RCC 7860 (cell line): ENCODE data around the gene SACM1L.
"Not testable (repeated sequence)": the region's sequence is repeated elsewhere in the genome, so short reads cannot be mapped to it uniquely, and the experiment has no call there.

Experiments used
- DNase-seq: peaks from one replicate; pipeline ENCODE4 v3.0.0-alpha.2; 2015; ENCODE audit warnings: low spot score
- FAIRE-seq: peaks from 2 replicates; lab custom pipeline; 2012; peaks lifted over from hg19 to GRCh38; lab: Jason Lieb, UNC

Gene SACM1L

DNA sequence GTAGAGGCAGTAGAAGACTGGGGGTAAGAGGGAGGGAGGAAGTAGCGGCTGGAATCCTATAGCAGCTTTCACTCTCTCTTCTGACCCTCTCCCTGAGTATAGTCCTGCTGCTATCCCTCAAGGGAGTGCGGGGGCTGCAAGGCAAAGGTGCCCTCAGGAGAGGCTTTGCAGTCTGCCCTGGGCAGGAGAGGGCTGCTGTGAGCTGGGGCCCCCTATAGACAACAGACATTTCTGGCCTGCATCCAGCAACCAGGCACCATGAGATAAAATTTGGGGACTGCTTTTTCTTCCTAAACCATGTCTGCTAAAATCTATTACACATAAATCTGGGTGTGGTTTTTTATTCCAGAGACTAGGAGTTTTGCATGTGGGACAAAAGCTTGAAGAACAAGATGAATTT, 48.0 kb downstream of the SACM1L start:
- no peak for DNase-seq
- no peak for FAIRE-seq

GRCh38 chr3:45739991-45740390, 50.8 kb downstream of the SACM1L start:
- DNase-seq: no peak
- no peak for FAIRE-seq

GRCh38 chr3:45741247-45741646, 52.1 kb downstream of the SACM1L start:
- FAIRE-seq (no peak), DNase-seq (no peak)

GRCh38 chr3:45741742-45742460, 52.7 kb downstream of the SACM1L start:
- FAIRE-seq (no peak), DNase-seq (no peak)

DNA sequence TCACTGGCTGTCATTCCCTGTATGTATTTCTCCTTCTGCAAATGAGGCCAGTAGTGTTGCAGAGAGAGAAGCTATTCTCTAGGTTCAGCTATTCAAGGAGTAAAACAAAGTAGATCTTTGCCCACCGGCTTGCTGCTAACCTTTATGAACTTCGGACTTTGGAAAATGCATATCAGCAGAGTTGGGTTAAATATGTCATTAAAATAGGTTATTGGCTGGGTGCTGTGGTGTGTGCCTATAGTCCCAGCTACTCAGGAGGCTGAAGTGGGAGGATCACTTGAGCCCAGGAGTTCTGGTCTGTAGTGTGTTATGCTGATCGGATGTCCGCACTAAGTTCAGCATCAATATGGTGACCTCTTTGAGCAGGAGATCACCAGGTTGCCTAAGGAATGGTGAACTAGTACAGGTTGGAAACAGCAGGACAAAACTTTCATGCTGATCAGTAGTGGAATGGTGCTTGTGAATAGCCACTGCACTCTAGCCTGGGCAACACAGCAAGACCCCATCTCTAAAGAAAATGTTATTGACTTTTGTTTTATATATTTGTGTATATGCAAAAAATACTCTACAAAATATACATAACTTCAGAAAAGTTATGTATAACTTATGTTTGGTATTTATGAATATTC, 53.4 kb downstream of the SACM1L start:
- DNase-seq (no peak), FAIRE-seq (no peak)

- no peak for DNase-seq
Observed at GRCh38 chr3:45746165-45746776, 57.1 kb downstream of the SACM1L start.

DNA sequence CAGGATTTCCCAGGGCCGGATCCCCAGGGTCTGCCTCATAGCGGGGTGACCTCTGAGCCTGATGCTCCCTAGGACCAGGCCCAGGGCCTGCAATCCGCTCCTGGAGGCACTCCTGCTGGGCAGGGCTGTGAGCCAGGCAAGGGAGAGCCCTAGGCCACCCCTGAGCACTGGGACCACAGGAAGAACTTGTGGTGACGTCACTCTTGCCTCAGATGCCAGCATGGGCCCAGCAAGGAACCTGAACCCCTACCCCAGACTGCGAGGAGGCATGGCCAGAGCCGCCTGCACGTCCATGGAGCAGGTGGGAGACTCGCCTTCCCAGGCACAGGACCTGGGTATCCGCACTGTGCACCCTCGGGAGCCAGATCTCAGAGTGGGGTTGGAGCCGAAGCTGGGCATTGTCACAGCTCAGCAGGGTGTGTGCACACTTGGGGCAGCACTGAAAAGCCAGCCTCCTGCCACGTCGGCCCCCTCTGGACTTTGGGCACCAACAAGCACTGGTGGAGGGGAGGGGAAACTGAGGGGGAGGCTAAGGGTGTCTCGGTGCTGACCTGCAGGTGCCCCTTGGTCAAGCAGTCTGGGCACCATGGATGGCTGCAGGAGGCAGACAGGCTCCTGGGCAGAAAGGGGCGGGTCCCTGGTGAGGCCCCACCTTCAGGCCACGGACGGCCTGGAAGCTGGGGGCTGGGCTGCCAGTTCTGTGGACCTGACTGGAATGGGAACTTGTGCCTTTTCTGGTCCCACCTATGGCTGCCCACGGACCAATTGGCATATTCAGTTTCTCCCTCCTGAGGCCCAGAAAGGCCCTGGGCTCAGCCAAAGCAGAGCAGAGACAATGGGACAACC, 57.8 kb downstream of the SACM1L start:
- DNase-seq (no peak), FAIRE-seq (no peak)

More at GRCh38 chr3:45746165-45746776, 57.1 kb downstream of the SACM1L start:
- FAIRE-seq: no peak

DNA sequence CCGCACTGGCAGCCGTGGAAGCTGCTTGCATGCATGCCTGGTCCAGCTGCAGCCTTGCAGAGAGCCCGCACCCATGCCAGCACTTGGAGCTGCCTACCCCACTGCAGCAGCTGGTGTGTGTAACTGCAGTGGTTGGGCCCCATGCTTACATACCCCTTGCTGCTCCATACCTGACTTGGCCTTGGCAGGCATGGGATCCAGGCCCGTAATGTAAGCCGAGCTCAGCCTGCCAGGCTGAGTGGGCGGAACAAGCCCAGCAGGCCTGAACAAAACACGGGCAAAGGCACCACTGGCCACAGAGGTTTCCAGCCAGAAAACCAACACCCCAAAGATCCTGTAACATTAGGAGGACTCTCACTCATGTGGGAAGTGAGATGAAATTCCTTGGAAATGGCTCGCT, 58.9 kb downstream of the SACM1L start:
- DNase-seq (no peak), FAIRE-seq (no peak)

DNA sequence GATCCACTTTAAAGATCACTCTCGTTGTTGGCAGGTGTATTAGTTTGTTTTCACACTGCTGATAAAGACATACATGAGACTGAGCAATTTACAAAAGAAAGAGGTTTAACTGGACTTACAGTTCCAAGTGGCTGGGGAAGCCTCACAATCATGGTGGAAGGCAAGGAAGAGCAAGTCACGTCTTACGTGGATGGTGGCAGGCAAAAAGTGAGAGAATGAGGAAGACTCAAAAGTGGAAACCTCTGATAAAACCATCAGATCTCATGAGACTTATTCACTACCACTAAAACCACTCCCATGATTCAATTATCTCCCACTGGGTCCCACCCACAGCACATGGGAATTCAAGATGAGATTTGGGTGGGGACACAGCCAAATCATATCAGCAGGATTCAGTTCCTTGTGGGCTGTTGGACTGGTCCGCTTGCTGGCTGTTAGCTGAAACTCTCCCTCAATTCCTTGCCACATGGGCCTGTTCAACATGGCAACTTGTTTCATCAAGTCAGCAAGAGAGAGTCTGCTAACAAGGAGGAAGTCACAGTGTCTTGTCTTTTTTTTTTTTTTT, 59.9 kb downstream of the SACM1L start:
- not testable (repeated sequence) for FAIRE-seq, DNase-seq

DNA sequence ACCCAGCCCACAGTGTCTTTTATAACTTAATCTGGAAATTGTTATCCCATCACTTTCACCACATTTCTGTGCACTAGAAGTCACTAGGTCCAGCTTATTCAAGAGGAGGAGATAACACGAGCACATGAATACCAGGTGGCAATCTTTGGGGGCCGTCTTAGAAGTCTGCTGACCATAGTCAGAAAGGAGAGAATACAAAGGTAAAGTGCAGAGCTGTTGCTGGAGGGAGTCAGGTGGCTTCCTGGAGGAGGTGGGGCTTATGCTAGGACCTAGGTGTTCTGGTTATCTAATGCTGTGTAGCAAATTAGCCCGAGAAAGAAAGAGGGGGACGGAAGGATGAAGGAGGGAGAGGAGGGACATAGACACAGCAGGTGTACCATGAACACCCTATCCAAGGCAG, 60.7 kb downstream of the SACM1L start:
- FAIRE-seq (no peak), DNase-seq (no peak)

DNA sequence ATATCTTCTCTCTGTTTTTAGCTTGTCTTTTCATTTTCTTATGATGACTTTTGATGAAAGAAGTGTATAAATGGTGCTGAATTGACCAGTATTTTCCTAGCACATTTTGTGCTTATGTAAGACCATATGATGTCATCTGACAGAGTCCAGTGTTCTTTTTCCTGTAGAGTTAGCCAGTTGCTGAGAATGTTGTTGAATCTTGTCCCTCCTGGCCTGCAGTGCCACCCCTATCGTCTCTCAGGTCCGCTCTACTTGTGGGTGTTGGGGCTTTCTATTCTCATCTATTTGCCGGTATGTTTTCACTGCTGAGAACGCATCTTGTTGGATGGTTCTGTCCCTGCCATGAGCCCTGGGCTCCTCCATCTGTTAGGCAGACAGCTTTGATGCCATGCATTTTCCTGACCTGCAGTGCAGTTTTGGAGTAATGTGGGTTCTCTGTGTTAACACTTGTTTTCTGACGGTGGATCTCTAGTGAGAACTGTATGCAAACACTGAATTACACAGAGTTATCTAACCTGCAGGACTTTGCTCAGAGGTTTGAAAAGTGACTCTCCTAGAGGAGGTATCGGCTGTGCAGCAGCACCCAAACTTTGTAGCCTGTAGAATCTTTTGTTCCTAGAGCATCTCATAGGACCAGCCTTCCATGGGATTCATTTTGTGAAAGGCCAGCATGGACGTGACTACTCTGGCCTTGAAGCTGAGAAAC, 62.5 kb downstream of the SACM1L start:
- DNase-seq (no peak), FAIRE-seq (no peak)

DNA sequence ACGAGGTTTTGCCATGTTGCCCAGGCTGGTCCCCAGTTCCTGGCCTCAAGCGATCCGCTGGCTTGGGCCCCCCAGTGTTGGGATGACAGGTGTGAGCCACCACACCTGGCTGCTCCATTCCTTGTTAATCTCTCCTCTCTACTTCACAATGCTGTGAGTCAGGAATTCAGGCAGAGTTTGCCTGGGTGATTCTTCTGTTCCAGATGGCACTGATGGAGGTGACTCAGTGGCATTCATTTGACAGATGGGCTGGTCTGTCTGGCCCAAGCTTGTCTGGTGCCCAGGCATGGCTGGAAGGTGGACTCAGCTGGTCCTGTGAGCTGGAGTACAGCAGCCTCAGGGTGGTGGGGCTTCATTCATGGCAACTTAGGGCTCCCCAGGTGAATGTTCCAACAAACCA, 63.9 kb downstream of the SACM1L start:
- DNase-seq (no peak), FAIRE-seq (no peak)

- no peak for DNase-seq
- no peak for FAIRE-seq
Observed at GRCh38 chr3:45754461-45754860, 65.3 kb downstream of the SACM1L start.

DNA sequence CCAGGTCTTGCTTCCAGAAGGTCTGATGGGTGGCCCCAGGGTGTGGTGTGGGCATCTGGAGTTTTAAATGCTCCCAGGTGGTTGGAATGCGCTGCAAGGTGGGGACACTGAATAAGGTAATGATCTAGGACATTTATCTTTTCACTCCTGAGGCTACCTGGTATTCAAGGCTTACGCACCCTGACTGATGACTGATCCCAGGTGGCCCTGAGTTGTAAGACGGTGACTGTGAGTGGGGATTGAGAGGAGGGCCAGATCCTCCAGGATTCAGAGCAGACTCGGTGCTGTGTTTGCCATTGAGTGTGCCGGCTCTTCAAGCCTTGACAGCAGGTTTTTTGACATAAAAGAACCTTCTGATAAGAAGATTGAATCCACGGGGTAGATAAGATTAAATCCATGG, 66.9 kb downstream of the SACM1L start:
- DNase-seq (no peak), FAIRE-seq (no peak)

DNA sequence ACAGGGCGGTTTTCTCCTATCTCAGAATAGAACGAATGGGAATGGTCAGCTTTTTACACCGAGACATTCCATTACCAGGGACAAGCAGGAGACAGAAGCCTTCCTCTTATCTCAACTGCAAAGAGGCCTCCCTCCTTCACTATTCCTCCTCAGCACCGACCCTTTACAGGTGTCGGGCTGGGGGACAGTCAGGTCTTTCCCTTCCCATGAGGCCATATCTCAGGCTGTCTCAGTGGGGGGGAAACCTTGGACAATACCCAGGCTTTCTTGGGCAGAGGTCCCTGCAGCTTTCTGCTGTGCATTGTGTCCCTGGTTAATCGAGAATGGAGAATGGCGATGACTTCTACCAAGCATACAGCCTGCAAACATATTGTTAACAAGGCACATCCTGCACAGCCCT, 67.9 kb downstream of the SACM1L start:
- FAIRE-seq, DNase-seq: not testable (repeated sequence)

- DNase-seq (no peak), FAIRE-seq (no peak)
Observed at GRCh38 chr3:45758871-45759270, 69.7 kb downstream of the SACM1L start.

- DNase-seq: no peak
- FAIRE-seq: no peak
Observed at GRCh38 chr3:45759851-45760250, 70.7 kb downstream of the SACM1L start.

GRCh38 chr3:45760878-45761711, 71.9 kb downstream of the SACM1L start:
- no peak for FAIRE-seq

DNA sequence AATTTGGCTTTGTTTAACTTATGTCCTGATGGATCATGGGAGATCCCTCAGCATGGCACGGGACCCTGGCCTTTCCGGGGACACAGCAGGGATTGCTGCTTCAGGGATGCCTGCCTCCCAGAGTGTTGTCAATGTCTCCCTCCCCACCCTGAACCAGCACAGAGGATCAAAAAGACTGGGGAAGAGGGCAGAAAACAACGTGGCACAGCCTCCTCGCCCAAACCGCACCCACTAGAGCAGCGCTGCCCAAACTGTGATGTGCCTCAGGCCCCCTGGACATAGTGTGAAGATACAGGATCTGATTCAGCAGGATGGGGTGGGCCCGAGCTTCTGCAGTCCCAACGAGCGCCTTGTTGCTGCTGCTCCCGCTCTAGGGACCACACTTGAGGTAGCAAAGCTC, 72.6 kb downstream of the SACM1L start:
- FAIRE-seq: no peak
- DNase-seq: no peak

More at GRCh38 chr3:45760878-45761711, 71.9 kb downstream of the SACM1L start:
- peak; percentile 52 for DNase-seq
